Large intestine (tissue), 3 donors: ENCODE data around the gene OR51T1. TPM values are rescaled to one million over a fixed set of nuclear protein-coding genes. Genes with fewer than 3 reads are reported as not detected.
A peak's percentile ranks its signal among the peaks of the same experiment; 100 is the strongest.

ENCODE experiments used
- DNase-seq, 2 donors: peaks; one replicate each; pipeline versions ENCODE4 v3.0.0 to v3.0.0-alpha.2; 2013
- H3K27ac ChIP-seq: one replicate; pipeline ENCODE4 v1.5.1; 2013; ENCODE audit warnings: low read length
- H3K27me3 ChIP-seq: 2 replicates; pipeline ENCODE4 v1.6.1; 2013; ENCODE audit warnings: low read length; ENCODE audit not compliant: control insufficient read depth, insufficient read depth
- H3K36me3 ChIP-seq: 2 replicates; pipeline ENCODE4 v1.6.1; 2013; ENCODE audit warnings: low read length; ENCODE audit not compliant: control insufficient read depth, insufficient read depth
- H3K4me1 ChIP-seq: one replicate; pipeline ENCODE4 v1.6.1; 2013; ENCODE audit warnings: low read length; ENCODE audit not compliant: control insufficient read depth, insufficient read depth
- H3K4me3 ChIP-seq: one replicate; pipeline ENCODE4 v1.5.1; 2013; ENCODE audit warnings: low read length
- H3K9me3 ChIP-seq: one replicate; pipeline ENCODE4 v1.6.1; 2013; ENCODE audit warnings: mild to moderate bottlenecking, low read depth, low read length, moderate library complexity; ENCODE audit not compliant: control insufficient read depth
- WGBS: methylation state at CpG from one replicate; pipeline ENCODE4 v1.1.5; 2013; ENCODE audit warnings: low lambda C conversion rate; ENCODE audit not compliant: insufficient coverage; 5-methylcytosine and 5-hydroxymethylcytosine counted together
- polyA plus RNA-seq: library from polyadenylated mRNA; unstranded; fragments of 120-200 nt; gene quantifications from one replicate; pipeline ENCODE4 v1.2.1, GENCODE V29; 2013

OR51T1 gene
- polyA plus RNA-seq, 1 donor = not detected

- 82% methylated on average over 3 of the region's 5 CpGs for WGBS
These were observed 843 bp downstream of the OR51T1 start for GRCh38 chr11:4882543-4882942.

GRCh38 chr11:4884361-4884760, 2.7 kb downstream of the OR51T1 start:
- H3K27me3 ChIP-seq = no peaks in the 10 kb centered on the region
- WGBS = 79% methylated on average over 2 of the region's 3 CpGs
- no peaks in the 10 kb centered on the region for H3K4me1 ChIP-seq
- H3K27ac ChIP-seq = no peak overlapping the region
- no peaks in the 10 kb centered on the region for H3K36me3 ChIP-seq
- no peaks in the 10 kb centered on the region for H3K9me3 ChIP-seq
- no peak overlapping the region for H3K4me3 ChIP-seq
- no peak for DNase-seq

More at GRCh38 chr11:4882543-4882942, 843 bp downstream of the OR51T1 start:
- H3K9me3 ChIP-seq = no peaks in the 10 kb centered on the region
- no peaks in the 10 kb centered on the region for H3K27me3 ChIP-seq
- no peak overlapping the region for H3K4me3 ChIP-seq
- no peaks in the 10 kb centered on the region for H3K4me1 ChIP-seq
- H3K27ac ChIP-seq = no peak overlapping the region
- DNase-seq = no peak
- H3K36me3 ChIP-seq = no peaks in the 10 kb centered on the region

DNA sequence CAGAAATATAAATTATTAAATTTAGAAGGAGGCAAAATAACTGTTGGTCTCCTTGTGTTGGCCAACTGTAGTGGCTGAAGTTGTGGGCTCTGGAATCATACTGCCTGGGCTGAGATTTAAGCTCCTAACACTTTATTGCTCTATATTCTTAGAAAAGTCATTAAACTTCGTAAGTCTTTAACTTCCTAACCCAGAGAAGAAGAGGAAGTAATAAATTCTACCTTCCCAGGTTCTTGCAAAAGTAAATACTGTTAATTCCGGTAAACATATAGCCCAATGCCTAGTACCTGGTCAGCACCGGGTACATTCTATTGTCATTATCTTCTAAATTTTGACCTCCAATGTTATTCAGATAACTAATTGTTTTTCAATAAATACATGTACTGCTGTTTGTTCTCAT, 4.5 kb downstream of the OR51T1 start:
- WGBS = 33% methylated on average over 1 of the region's 3 CpGs

DNA sequence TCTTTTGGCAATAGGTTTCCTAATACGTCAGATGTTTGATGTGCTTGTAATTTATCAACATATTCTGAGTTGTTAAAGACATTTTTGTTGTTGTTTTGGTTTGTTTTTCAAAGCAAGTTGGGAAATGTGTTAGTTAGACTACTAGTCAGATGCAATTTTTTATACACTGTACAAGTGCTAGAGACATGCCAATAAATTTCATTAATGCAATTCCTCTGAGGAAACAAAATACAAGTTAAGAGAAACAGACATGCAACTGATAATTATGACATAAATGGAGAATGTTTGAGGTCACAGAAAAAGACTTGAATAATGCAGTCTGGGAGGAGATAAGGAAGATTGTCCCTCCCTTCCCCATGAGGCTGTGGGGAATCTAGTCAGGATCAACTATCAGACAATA, 5.9 kb downstream of the OR51T1 start:
- Histone ChIP-seq H3K27ac (no peak overlapping the region), H3K27me3 (no peaks in the 10 kb centered on the region), H3K9me3 (no peaks in the 10 kb centered on the region), H3K36me3 (no peaks in the 10 kb centered on the region), H3K4me3 (no peak overlapping the region), H3K4me1 (no peaks in the 10 kb centered on the region)
- DNase-seq = no peak
- WGBS = 0% methylated on average over 1 of the region's 1 CpG

More for the DNA sequence above, 4.5 kb downstream of the OR51T1 start:
- no peak for DNase-seq
- Histone ChIP-seq H3K27me3 (no peaks in the 10 kb centered on the region), H3K36me3 (no peaks in the 10 kb centered on the region), H3K9me3 (no peaks in the 10 kb centered on the region), H3K27ac (no peak overlapping the region), H3K4me3 (no peak overlapping the region), H3K4me1 (no peaks in the 10 kb centered on the region)

- no peaks in the 10 kb centered on the region for H3K9me3 ChIP-seq
- no peak overlapping the region for H3K4me3 ChIP-seq
- no peak overlapping the region for H3K27ac ChIP-seq
- no peaks in the 10 kb centered on the region for H3K27me3 ChIP-seq
- 100% methylated on average over 1 of the region's 2 CpGs for WGBS
- H3K4me1 ChIP-seq = no peaks in the 10 kb centered on the region
- DNase-seq = no peak
- no peaks in the 10 kb centered on the region for H3K36me3 ChIP-seq
These were observed 8.6 kb downstream of the OR51T1 start for GRCh38 chr11:4890279-4890678.

DNA sequence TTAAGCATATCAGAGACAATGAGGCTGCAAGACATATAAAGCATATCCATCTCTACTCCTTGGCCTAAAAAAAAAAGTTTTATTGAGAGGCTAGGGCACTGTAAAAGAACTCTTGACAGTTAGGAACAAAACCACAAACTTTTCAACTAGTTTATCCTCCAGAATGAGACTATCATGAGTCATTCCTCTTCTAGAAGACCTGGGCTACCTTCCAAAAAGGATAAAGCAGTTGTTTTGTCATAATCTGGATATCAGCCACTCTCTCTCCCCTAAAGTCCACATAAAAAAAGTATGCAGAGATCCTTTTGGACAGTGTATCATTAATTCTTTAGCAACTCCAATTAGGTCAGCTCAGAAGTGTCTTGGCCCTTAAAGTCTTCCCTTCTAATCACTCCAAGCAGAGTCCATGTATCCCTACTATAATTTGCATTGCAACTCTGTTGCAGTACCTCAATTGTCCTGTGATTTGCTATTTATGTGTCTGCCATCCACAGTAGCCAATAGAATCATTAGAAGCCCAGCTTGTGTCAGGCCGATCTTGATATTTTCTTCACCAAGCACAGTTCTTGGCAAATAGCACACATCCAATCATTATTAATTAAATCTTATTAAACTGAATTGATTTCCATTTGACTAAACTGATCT, 10.4 kb downstream of the OR51T1 start:
- Histone ChIP-seq H3K27me3 (no peaks in the 10 kb centered on the region), H3K27ac (no peak overlapping the region), H3K9me3 (no peaks in the 10 kb centered on the region), H3K4me1 (no peaks in the 10 kb centered on the region), H3K4me3 (no peak overlapping the region), H3K36me3 (no peaks in the 10 kb centered on the region)
- no CpG with 5 or more reads among the region's 1 CpG for WGBS
- peak in 1 of 2 donors; percentile 0 for DNase-seq

DNA sequence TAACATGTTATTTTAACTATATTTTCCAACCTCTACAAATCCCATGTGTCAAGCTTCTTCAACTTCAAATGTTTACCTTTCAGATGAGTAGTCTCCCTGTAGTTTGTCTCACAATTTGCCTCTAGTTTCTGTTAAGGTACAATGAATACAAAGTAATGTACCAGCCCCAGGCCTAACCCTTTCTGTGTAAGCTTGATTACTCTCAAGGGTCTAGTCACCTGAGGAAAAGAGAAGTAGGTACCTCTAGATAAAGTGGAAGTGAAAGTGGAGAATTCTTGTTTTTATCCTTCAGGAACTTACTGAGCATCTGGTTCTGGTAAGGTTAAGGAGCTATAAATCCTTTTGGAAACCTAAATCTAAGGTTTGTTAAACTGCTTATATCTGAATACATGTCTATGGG, 21.8 kb downstream of the OR51T1 start, which contains the start of gene OR51A7:
Gene OR51A7 (plus strand): TSS at position 300 of the 400 bp plus-strand sequence. CDS start 3,587 bp downstream, outside the sequence.
- H3K4me3 ChIP-seq = no peak within 1 kb of the TSS
- no peaks in the 10 kb centered on the region for H3K27me3 ChIP-seq

DNA sequence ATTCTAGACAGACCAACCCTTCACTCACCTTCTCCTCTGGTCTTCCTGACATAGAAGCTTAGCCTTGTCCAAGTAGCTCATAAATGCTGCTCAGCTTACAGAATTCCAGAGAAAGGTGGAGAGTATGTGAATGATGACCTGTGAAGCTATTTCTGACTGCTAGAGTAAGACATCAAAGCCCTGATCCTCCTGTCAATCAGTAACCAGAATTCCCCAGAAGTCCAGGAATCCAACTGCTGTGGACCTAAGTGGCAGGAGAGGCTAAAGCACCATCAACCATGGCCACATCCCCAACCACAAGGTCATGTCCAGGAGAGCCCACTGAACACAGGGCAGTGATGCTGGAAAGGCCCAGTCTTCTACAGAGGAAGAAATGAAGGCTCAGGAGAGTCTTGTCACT, 34.9 kb downstream of the OR51T1 start:
- Histone ChIP-seq H3K9me3 (no peaks in the 10 kb centered on the region), H3K36me3 (no peaks in the 10 kb centered on the region), H3K4me3 (no peak overlapping the region), H3K27ac (no peak overlapping the region), H3K4me1 (no peaks in the 10 kb centered on the region), H3K27me3 (no peaks in the 10 kb centered on the region)
- DNase-seq = no peak

More for the DNA sequence above, 21.8 kb downstream of the OR51T1 start, which contains the start of gene OR51A7:
- no peaks in the 10 kb centered on the region for H3K36me3 ChIP-seq
- no peak for DNase-seq
- H3K9me3 ChIP-seq = no peaks in the 10 kb centered on the region
- H3K4me1 ChIP-seq = no peaks in the 10 kb centered on the region
- H3K27ac ChIP-seq = no peak within 1 kb of the TSS

GRCh38 chr11:4919250-4919649, 37.5 kb downstream of the OR51T1 start, which contains the start of gene OR51G2:
Gene OR51G2 (minus strand): TSS chr11:4919350. CDS start chr11:4915663, 3,687 bp downstream.
- Histone ChIP-seq H3K9me3 (no peaks in the 10 kb centered on the region), H3K27me3 (no peaks in the 10 kb centered on the region), H3K36me3 (no peaks in the 10 kb centered on the region), H3K4me1 (no peaks in the 10 kb centered on the region), H3K4me3 (no peak within 1 kb of the TSS), H3K27ac (no peak within 1 kb of the TSS)
- DNase-seq = no peak
- WGBS = no CpG with 5 or more reads among the region's 4 CpGs

DNA sequence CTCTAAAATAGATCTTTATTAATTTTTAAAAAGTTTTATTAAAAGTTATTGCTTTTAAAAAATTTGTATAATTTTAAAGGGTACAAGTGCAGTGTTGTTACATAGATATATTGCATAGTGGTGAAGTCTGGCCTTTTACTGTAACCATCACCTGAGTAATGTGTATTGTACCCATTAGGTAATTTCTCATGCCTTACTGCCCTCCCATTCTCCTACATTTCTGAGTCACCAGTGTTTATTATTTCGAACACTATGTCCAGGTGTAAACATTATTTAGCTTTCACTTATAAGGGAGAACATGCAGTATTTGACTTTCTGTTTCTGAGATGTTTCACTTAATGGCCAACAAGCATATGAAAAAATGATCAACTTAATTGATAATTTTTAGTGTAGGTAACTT, 40.1 kb downstream of the OR51T1 start:
- H3K27me3 ChIP-seq = no peaks in the 10 kb centered on the region
- no peak overlapping the region for H3K27ac ChIP-seq
- 88% methylated on average over 1 of the region's 1 CpG for WGBS
- no peaks in the 10 kb centered on the region for H3K4me1 ChIP-seq
- H3K36me3 ChIP-seq = no peaks in the 10 kb centered on the region
- no peak for DNase-seq
- H3K9me3 ChIP-seq = no peaks in the 10 kb centered on the region
- no peak overlapping the region for H3K4me3 ChIP-seq

DNA sequence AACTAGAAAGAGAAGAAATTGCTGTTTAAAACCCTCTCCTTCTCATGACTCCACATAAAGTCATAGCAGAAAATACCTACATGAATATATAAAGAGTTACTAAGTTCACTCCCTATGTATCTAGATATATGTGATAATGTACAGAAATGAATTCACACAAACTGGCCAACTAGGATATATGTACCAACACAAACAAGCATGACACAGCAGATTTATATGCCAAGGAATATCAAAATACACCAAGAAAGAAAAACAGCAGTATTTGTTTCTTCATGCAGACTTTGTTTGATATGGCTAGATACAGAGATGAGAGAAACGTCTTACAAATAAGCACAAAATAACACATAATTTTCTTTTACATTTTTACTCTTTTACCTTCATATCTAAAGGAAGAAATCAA, 40.6 kb downstream of the OR51T1 start:
- Histone ChIP-seq H3K4me3 (no peak overlapping the region), H3K27ac (no peak overlapping the region), H3K4me1 (no peaks in the 10 kb centered on the region), H3K36me3 (no peaks in the 10 kb centered on the region), H3K9me3 (no peaks in the 10 kb centered on the region), H3K27me3 (no peaks in the 10 kb centered on the region)
- DNase-seq = no peak
- no CpG with 5 or more reads among the region's 1 CpG for WGBS
